Left colon (tissue), 2 donors: ENCODE data around the gene ANKFY1. TPM values are rescaled to one million over a fixed set of nuclear protein-coding genes. Genes with fewer than 3 reads are reported as not detected.
"Not testable (repeated sequence)": the region's sequence is repeated elsewhere in the genome, so short reads cannot be mapped to it uniquely, and the experiment has no call there.

ENCODE experiments used
- ATAC-seq: fragments of 200-7000 bp; cut with Tn5 transposase; one replicate; pipeline ENCODE4 v1.9.1; 2020; ENCODE audit warnings: mild to moderate bottlenecking, moderate library complexity
- DNase-seq, 2 donors: peaks; one replicate each; pipeline ENCODE4 v3.0.0-alpha.2; 2020
- intact Hi-C, 2 donors: fragments of 100-400 bp; cut with DNase I in 1 of 2; cut with micrococcal nuclease in 1 of 2; formaldehyde crosslinking; loops; one replicate each; pipeline versions ENCODE4 v1.11.2 to v1.14.0; 2022; cut with DNase I, micrococcal nuclease
- total RNA-seq, 2 donors: library from RNA; stranded (reverse); fragmentation: NEBNext Ultra II Directional; extraction: Animal tissue kit (Norgen Biotek cat#: 25700); gene quantifications; one replicate each; pipeline ENCODE4 v1.2.1, GENCODE V29; 2021
- donor health status: DM: no; HTN: no; CAD: no.
- donor health status: DM: yes; HTN: yes; CAD: no.

ANKFY1 gene
- total RNA-seq, 2 donors from 2014 or later, result 46.4 to 59.6 TPM

- intact Hi-C loops, result no loop called here
- DNase-seq (peak in 1 of 2 donors; percentile 46), ATAC-seq (peak; percentile 86)
These were observed 33.9 kb downstream of the ANKFY1 start for GRCh38 chr17:4229627-4230541.

DNA sequence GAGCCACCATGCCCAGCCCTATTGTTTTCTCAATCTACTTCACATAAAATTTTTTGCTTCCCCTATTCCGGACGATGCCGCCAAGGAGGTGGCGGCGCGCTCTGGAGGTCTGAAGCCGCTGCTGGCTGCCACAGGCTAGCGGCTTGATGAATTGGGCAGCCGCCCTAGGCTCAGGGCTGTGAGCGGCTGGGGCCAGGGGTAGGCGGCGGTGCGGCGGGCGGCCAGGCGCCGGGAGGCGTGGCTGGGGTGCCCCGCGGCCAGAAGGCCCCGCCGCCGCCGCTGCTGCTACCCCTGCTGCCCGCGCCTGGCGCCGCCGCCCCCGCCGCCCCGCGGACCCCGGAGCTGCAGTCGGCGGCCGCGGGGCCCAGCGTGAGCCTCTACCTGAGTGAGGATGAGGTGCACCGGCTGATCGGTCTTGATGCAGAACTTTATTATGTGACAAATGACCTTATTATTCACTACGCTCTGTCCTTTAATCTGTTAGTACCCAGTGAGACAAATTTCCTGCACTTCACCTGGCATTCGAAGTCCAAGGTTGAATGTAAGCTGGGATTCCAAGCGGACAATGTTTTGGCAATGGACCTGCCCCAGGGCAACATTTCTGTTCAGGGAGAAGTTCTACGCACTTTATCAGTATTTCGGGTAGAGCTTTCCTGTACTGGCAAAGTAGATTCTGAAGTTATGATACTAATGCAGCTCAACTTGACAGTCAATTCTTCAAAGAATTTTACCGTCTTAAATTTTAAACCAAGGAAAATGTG, 41.7 kb downstream of the ANKFY1 start:
- ATAC-seq, result no peak

GRCh38 chr17:4221163-4221562, 42.6 kb downstream of the ANKFY1 start:
- intact Hi-C loops, result no loop called here
- DNase-seq, result no peak

More for the DNA sequence above, 41.7 kb downstream of the ANKFY1 start:
- intact Hi-C loops, result no loop called here
- DNase-seq, result no peak

GRCh38 chr17:4220655-4221054, 43.1 kb downstream of the ANKFY1 start:
- peak; percentile 92 for ATAC-seq
- DNase-seq, result peak in 1 of 2 donors; percentile 57
- intact Hi-C loops, result no loop called here

More at GRCh38 chr17:4221163-4221562, 42.6 kb downstream of the ANKFY1 start:
- no peak for ATAC-seq

DNA sequence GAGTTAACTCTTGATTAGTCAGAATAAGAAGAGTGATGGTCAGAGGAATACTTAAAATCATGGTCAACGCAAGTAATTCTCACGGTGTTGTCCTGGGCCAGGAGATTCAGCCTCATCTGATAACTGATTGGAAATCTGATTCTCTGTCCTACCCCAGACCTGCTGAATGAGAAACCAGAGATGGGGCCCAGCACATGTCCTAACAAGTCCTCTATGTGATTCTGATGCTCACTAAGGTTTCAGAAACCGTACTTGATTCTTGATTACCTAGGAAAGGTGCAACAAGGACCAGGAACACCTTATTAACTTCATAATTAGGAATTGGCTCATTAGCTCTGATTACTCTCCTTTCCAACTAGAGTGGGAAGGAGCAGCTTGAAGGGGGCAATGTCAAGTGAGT, 44.5 kb downstream of the ANKFY1 start:
- ATAC-seq, result no peak
- DNase-seq, result no peak
- intact Hi-C loops, result loop anchor here in 1 of 2 donors (5.0 kb wide), 2 partner anchors 148 to 198 kb away; partner anchors contain the start of gene UBE2G1

DNA sequence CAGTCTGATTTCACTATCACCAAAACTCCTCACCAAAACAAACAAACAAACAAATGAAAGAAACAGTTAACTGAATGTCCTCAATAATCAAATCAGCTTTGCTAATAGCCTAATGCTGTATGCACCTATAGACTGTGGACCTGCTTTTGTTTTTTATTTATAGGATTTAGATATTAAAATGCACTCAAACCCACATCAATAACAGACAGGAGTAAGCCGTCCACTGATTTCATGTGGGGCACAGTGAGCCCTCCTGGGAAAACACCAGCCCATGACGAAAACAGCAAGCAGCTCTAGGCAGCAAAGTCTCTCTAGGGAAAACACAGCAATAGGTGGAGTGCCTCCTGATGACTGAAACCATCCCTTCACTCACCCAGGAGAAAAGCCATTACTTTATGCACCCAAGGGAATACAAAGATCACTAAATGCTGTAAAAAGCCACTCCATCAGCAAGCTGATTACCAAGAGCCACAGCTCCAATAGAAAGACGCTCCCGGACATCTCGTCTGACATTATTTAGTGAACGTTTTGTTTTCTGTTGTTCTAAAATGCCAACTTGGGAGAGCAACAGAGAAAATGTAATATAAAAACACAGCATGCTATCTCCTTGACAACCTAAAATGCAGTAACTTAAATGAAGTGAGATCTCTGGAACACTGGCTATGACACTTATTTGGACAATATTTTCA, 47.8 kb downstream of the ANKFY1 start:
- ATAC-seq, result no peak
- no peak for DNase-seq
- intact Hi-C loops, result loop anchor here in 1 of 2 donors (5.0 kb wide), 2 partner anchors 151 to 201 kb away; partner anchors contain the start of gene UBE2G1

DNA sequence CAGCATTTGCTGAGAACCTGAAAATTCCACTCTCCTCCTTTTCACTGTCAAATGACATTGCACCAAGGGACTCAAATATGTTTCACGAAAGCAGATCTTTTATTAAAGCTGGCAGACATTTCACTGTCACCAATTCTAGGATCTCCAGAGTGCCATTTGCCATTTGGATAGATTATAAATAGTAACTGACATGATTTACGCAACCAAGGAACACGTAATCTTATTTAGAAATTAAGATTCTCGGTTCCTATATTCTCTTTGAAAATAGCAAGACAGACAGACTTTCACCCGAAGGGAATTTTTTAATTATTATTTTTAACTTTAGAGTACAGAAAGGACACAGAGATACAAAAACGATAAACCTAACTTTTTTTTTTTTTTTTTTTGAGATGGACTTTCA, 49.6 kb downstream of the ANKFY1 start:
- ATAC-seq (no peak), DNase-seq (no peak)
- intact Hi-C loops, result no loop called here

DNA sequence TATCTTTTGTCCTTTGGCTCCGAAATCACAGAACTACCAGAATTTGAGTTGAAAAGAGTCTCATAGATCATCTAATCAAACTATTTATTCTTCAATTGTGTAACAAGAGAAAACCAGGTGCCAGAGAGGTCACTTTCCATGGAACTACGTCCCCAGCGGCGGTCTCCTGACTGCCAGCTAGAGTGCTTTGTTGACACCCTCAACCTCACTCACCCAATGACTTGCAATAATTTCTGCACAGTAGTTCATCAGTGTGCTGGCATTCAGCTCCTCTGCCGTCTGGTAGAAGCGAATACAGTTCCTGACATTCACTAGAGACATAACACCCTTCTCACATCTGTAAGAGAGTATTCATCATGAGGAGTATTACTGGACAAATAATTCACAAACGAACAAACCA, 54.2 kb downstream of the ANKFY1 start:
- DNase-seq, result no peak
- intact Hi-C loops, result no loop called here
- ATAC-seq, result no peak

GRCh38 chr17:4208238-4208637, 55.5 kb downstream of the ANKFY1 start:
- no peak for DNase-seq
- no peak for ATAC-seq
- intact Hi-C loops, result no loop called here

DNA sequence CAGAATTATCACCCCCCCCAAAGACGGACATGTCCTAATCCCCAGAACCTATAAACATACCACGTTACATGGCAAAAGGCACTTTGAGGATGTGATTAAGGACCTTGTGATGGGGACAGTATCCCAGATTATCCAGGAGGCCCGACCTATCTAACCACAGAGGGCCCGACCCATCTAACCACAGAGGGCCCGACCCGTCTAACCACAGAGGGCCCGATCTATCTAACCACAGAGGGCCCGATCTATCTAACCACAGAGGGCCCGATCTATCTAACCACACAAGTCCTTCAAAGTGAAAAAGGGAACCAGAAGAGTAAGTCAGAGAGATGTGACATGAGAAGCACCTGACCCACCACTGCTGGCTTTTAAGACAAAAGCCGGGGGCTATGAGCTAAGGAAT, 56.8 kb downstream of the ANKFY1 start:
- intact Hi-C loops, result no loop called here
- DNase-seq (no peak), ATAC-seq (no peak)

DNA sequence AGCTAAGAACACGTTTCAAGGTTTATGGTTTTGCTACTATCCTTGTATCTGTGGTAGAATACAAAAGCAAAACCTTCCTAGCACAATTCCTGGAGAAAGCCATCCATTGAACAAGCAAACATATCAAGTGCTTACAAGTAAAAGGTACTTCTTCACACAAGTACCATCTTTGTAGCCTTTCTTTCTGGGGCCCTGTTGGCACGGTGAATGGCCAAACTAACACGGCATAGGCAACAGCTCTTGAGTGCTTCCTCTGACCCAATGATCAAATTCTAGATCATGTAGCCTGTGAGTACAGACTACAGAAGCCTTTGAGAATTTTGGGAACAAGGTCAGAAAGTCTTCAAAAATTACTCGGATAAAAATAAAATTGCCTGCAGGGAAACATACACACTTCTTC, 57.9 kb downstream of the ANKFY1 start:
- DNase-seq (no peak), ATAC-seq (no peak)
- intact Hi-C loops, result no loop called here

- DNase-seq (peak; percentile 24 to 54), ATAC-seq (peak; percentile 19)
- intact Hi-C loops, result no loop called here
These were observed 59.0 kb downstream of the ANKFY1 start for GRCh38 chr17:4204710-4205173.

DNA sequence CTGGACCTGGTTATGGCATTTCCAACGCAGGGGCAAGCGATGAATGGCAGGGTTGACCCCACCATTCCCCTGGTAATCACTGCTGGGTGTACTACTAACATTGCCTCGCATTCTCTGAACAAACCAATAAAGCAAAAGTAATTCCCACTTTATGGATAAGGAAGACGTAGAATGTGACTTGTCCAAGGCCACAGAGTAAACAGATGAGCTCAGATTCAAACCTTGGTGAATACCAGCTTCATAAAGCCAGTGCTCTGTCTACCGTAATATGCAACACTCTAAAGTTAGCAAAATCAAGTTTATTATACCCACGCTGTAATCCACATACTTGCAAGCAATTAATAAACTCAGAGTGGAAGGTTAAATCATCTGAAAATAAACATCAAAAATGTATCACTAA, 59.6 kb downstream of the ANKFY1 start:
- no peak for DNase-seq
- intact Hi-C loops, result no loop called here
- peak; percentile 88 for ATAC-seq

DNA sequence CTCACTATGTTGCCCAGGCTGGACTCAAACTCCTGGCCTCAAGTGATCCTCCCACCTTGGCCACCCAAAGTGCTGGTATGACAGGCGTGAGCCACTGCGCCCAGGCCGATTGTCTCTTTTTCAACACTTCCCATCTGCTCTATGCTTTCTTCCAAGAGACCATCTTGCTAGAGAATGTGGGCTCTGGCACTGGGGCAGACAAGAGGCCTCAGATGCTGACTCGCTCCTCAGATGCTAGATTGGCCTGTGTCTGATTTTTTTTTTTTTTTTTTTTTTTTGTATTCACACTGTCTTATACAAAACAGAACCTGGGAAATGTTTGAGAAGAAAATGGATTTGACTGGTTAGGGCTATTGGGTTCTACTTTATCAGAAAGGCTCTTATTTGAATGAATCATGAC, 62.6 kb downstream of the ANKFY1 start:
- DNase-seq (no peak), ATAC-seq (no peak)
- intact Hi-C loops, result no loop called here

GRCh38 chr17:4199818-4200402, 63.9 kb downstream of the ANKFY1 start:
- intact Hi-C loops, result no loop called here
- ATAC-seq (peak; percentile 49), DNase-seq (no peak)

GRCh38 chr17:4198995-4199394, 64.8 kb downstream of the ANKFY1 start:
- ATAC-seq (no peak), DNase-seq (no peak)
- intact Hi-C loops, result no loop called here

DNA sequence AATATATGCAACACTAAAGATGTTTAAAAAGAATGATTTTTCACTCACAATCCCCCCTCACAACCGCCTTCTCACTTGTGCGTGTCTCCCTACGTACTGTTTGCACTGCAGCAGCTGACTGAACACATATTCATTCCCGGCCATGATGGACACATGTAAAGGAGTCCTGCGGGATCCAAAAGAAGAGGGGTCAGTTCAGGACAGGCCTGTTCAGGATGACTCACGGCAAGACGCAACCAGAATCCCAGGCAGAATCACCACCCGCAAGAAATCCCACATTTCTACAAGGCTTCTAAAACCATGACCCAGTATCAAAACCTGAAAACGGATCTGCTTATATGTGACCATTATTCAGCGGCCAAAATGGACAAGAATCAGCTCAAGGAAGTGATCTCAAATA, 68.5 kb downstream of the ANKFY1 start:
- intact Hi-C loops, result no loop called here
- DNase-seq, result no peak
- no peak for ATAC-seq

DNA sequence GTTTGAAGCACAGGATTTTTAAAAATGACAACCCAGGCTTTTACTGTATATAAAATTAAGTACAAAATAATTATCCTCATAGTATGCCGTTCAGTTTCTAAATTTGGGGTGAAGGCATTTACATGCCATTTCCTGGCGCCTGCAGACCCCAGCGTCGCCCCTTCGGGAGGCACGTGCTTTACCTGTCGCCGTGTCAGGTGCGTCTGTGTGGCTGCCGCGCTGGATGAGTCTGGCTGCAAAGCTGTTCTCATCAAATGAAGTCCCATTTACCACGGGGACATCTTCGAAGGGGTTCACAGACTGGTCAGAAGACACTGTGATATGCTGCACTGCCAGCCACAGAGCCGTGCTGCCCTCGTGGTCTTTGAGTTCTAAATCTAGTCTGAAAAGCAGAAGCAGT, 69.0 kb downstream of the ANKFY1 start:
- intact Hi-C loops, result no loop called here
- DNase-seq (no peak), ATAC-seq (no peak)

DNA sequence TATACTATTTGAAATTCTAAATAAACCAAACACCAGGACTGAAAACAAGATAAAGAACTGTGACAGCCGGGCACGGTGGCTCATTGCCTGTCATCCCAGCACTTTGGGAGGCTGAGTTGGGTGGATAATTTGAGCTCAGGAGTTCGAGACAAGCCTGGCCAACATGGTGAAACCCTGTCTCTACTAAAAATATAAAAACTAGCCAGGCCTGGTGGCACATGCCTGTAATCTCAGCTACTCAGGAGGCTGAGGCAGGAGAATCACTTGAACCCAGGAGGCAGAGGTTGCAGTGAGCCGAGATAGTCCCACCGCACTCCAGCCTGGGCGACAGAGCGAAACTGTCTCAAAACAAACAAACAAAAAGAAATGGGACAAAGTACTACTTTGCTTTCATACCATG, 73.0 kb downstream of the ANKFY1 start:
- intact Hi-C loops, ATAC-seq, DNase-seq: not testable (repeated sequence)
